ENCODE data around the gene PER2.

PER2 gene

GRCh38 chr2:238203973-238204683, 84.3 kb downstream of the PER2 start:
- Mint-ChIP-seq H3K27ac (peak overlapping the region; percentile 89), H3K9me3 (no peaks in the 10 kb centered on the region), H3K27me3 (ENCODE audit: low read depth) (peaks cover 4% of the 10 kb centered on the region), H3K4me3 (peak overlapping the region; percentile 83), H3K36me3 (ENCODE audit: low read depth) (peaks cover 6% of the 10 kb centered on the region), H3K4me1 (ENCODE audit: low read depth) (peaks cover 25% of the 10 kb centered on the region)

DNA sequence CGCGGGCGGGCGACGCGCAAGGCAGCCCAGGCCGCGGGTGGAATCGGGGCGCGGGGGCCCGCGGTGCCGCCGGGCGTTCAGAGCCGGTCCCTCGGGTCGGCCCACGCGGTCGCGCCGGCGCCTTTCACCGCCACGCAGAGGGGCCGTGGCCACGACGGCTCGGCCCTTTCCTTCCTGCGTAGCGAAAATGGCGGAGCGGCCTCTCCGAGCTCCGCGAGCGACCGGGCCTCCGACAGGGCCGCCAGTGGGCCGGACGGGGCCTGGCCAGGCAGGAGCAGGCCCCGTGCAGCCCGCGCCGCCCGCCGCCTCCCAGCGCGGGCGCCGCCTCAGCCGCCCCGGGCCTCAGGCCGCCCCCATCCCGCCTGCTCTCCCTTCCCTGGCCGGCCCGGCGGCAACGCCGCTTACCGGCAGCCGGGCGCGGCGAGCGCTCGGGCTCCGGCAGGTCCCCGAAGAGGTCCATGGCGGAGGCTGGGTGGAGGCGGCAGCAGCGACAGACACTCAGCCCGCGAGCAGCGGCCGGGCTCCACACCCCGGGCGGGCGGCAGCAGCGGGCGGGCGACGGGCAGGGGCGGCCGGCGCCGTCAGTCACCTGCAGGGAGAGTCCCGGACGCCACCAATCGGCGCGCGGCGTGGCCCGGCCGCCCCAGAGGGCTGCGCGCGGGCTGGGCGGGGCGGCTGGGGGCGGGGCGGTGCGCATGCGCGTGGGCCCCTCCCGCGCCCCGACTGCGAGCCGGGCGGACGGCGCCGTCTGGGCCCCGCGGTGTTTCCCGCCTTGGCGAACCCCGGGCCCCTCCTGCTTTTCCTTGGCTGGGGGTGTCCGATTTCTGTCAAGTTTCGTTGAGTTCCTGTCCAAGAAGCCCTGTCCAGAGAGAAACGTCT, 85.1 kb downstream of the PER2 start, which contains the start of gene ILKAP:
TSS of gene ILKAP (minus strand) at position 602 of the 879 bp plus-strand sequence. CDS start at position 460, 142 bp downstream.
- Mint-ChIP-seq H3K27ac (peak within 1 kb of the TSS; percentile 89), H3K36me3 (ENCODE audit: low read depth) (peaks cover 9% of the 10 kb centered on the region), H3K4me3 (peak within 1 kb of the TSS; percentile 83), H3K27me3 (ENCODE audit: low read depth) (peaks cover 4% of the 10 kb centered on the region), H3K9me3 (no peaks in the 10 kb centered on the region), H3K4me1 (ENCODE audit: low read depth) (peaks cover 28% of the 10 kb centered on the region)

- Mint-ChIP-seq H3K27me3 (ENCODE audit: low read depth) (peaks cover 4% of the 10 kb centered on the region), H3K27ac (peak overlapping the region; percentile 78), H3K9me3 (no peaks in the 10 kb centered on the region), H3K36me3 (ENCODE audit: low read depth) (peaks cover 9% of the 10 kb centered on the region), H3K4me3 (peak overlapping the region; percentile 83), H3K4me1 (ENCODE audit: low read depth) (peaks cover 30% of the 10 kb centered on the region)
These were observed 85.9 kb downstream of the PER2 start for GRCh38 chr2:238202326-238203093.
